ENCODE data around the gene AKR1C2.
"Not testable (repeated sequence)": the region's sequence is repeated elsewhere in the genome, so short reads cannot be mapped to it uniquely, and the experiment has no call there.

AKR1C2 gene

GRCh38 chr10:4953405-4953804 is 50.3 kb downstream of the AKR1C2 start:
- DNase-seq = no peak

DNA sequence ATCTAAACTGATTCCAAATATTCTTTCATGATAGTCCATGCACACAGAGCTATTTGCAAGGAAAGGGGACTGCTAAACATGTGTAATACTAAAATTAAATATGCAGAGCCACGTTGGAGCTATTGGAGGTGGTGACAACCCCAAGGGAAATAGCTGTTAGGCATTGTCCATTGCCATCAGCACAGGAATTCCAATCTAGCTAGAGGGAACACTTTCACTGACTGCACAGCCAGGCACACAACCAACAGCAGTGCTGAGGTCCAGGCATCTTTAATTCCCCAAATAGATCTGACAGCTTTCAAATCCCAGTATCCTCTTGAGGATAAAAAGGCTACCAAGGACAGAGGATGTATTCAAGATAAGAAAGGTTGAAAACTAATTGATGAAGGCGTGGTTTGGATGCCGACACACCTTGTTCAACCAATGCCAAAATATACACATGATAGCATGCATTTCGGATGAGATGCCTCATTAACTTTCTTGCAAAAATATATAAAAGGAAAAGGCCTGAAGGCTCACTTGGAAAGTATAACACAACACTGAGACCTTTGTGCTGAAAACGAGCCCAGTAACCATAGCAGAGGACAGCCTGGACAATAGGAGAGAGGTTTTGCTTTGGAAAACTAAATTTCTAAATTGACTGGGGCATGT is 52.0 kb downstream of the AKR1C2 start:
- peak; percentile 29 for DNase-seq

GRCh38 chr10:4947635-4948596 is 55.7 kb downstream of the AKR1C2 start:
- DNase-seq = peak; percentile 96

DNA sequence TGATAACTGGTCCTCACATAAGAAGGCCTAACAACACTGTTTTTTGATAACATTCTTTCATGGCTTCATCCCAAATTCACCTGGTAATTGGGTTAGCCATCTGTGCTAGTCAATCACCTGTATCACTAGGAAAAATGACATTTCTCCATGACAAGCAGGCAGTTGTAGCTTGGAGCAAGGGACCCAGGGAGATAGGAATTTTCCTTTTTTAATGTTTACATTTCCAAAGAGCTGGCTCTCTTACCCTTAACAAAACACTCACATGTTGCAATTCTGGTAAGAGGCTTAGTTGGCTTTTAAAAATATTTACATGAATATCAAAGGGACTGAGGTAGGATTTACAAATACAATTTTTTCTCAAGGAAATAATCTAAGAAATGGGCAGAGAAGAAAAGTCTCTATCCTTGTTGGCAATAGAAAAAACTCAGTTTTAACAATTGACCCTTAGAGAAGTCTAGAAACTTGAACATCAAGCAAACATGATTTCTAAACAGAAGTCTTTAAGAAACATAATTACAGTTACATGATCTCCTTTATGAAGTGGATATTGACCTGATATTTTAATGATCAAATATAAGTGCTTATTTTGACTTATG is 56.5 kb downstream of the AKR1C2 start:
- DNase-seq = no peak

DNA sequence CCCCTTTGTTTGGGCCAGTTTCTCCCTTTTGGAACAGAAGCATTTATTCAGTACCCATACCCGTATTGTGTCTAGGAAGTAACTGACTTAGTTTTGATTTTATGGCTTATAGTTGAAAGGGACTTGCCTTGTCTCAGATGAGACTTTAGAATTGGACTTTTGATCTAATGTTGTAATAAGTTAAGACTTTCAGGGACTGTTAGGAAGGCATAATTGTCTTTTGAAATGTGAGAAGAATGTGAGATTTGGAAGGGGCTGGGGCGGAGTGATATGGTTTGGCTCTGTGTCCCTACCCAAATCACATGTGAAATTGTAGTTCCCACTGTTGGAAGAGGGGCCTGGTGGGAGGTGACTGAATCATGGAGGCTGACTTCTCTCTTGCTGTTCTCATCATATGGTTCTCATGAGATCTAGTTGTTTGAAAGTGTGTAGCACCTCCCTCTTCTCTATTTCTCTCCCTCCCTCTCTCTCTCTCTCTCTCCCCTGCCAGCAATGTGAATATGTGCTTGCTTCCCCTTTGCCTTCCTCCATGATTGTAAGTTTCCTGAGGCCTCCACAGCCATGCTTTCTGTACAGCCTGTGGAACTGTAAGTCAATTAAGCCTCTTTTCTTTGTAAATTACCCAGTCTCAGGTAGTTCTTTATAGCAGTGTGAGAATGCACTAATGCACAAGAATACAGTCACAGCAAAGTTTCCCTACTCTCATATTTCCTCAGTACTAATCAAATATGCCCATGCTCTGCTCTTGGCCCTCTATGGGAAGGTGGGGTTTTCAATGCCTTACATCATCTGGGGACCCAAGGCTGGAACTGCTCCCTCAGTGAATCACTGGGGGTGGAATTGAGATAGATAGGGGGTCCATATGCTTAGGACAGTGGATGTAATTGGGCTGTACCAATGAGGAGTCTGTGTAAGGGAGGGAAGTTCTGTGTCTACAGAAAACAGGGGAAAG is 57.6 kb downstream of the AKR1C2 start:
- DNase-seq = no peak

GRCh38 chr10:4944841-4945240 is 58.8 kb downstream of the AKR1C2 start:
- DNase-seq = no peak

- no peak for DNase-seq
Observed at GRCh38 chr10:4943821-4944220, 59.8 kb downstream of the AKR1C2 start.

- not testable (repeated sequence) for DNase-seq
Observed at GRCh38 chr10:4943416-4943815, 60.2 kb downstream of the AKR1C2 start.

DNA sequence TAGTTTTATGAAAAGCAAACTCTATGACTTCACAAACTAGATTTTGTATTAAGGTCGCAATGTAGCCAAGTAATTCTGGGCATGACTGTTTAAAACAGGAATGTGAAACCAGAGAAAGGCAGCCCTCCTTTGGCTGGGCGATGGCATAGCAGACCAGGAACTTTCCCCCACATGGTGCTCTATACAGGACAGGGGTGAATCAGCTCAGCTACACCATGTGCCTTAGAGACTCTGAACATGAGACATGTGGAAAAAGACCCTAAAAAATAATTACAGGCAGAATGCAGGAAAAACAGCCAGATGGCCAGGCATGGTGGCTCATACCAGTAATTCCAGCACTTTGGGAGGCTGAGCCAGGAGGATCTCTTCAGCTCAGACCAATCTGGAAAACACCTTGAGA is 60.7 kb downstream of the AKR1C2 start:
- DNase-seq = peak; percentile 15

DNA sequence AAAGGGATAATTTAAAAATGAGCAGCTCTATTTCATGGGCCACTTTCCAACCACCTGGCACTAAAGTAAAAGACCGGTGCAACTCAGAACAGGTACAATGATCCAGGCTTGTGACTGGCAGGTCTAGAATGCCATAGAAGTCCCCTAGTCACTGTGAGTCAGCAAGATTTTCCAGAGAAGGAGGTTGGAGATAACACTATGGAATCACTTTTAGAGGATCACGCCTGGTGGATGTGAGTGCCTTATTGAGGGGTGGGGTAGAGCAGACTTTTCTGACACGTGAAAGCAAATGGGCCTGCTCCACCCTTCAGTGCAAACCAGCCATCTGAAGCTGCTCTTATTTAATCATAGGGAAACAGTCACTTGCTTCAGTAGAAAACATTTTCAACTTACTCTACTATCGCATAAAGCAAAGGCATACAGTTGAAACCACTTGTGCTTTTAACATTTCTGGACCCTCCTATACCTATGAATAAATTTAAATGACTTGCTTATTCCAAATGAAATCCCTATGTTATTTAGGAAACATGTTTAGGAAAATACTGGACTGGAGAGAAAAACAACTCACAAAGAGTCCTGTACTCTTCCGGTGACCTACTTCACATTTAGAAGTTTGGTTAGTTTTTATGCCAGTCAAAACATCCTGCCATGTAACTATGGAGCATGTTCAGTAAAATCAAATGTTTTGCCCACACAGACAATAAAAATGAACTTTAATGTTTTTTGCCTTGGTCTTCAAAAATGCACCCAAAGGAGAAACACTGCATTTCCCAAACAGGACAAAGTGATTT is 61.9 kb downstream of the AKR1C2 start:
- no peak for DNase-seq

- not testable (repeated sequence) for DNase-seq
Observed at GRCh38 chr10:4940909-4941308, 62.7 kb downstream of the AKR1C2 start.

DNA sequence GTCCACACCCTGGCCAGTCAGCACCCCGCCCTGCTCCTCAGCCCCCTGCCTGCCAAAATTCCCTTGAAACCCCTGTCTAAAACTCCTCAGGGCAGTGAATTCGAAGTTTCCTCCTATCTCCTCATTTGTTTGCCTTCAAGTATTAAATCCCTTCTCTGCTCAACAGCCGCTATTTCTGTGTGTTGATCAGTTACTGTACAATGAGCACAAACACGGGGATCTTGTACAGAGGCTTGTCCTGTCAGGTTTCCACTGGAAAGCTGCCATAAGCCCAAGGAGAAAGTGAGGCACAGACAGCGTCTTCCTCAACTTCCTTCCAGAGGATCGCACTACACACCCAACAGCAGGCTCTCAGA is 63.6 kb downstream of the AKR1C2 start:
- not testable (repeated sequence) for DNase-seq

- no peak for DNase-seq
Observed at GRCh38 chr10:4939224-4940072, 64.2 kb downstream of the AKR1C2 start.
